HG02623 (cell line): ENCODE measurements around the gene SLC44A5.
"Not testable (repeated sequence)": the region's sequence is repeated elsewhere in the genome, so short reads cannot be mapped to it uniquely, and the experiment has no call there.

ENCODE experiments used
- ATAC-seq: cut with Tn5 transposase; IDR thresholded peaks from one replicate; pipeline ENCODE4 v1.9.1; 2021; ENCODE audit warnings: moderate library complexity; ENCODE audit not compliant: unreplicated experiment

SLC44A5 gene

GRCh38 chr1:75202751-75203150 is 408.2 kb downstream of the SLC44A5 start:
- no peak for ATAC-seq

GRCh38 chr1:75198761-75199160 is 412.2 kb downstream of the SLC44A5 start:
- ATAC-seq, result no peak

- no peak for ATAC-seq
These were observed 412.8 kb downstream of the SLC44A5 start for GRCh38 chr1:75198163-75198562.

GRCh38 chr1:75188892-75189291 is 422.0 kb downstream of the SLC44A5 start:
- ATAC-seq, result no peak

GRCh38 chr1:75181214-75181955 is 429.5 kb downstream of the SLC44A5 start:
- not testable (repeated sequence) for ATAC-seq

- no peak for ATAC-seq
These were observed 436.7 kb downstream of the SLC44A5 start for GRCh38 chr1:75174031-75174760.

GRCh38 chr1:75172556-75172955 is 438.4 kb downstream of the SLC44A5 start:
- ATAC-seq, result no peak

- no peak for ATAC-seq
These were observed 439.0 kb downstream of the SLC44A5 start for GRCh38 chr1:75171876-75172275.

GRCh38 chr1:75170981-75171380 is 439.9 kb downstream of the SLC44A5 start:
- ATAC-seq, result no peak

GRCh38 chr1:75170011-75170410 is 440.9 kb downstream of the SLC44A5 start:
- ATAC-seq, result no peak

GRCh38 chr1:75166821-75167220 is 444.1 kb downstream of the SLC44A5 start:
- ATAC-seq, result no peak

GRCh38 chr1:75165264-75165663 is 445.6 kb downstream of the SLC44A5 start:
- ATAC-seq, result peak; percentile 48

GRCh38 chr1:75159154-75159553 is 451.8 kb downstream of the SLC44A5 start:
- ATAC-seq, result no peak
